ENCODE results near the gene PPP2R2B. TPM values are rescaled to one million over a fixed set of nuclear protein-coding genes. Genes with fewer than 3 reads are reported as not detected.
"Not testable (repeated sequence)": the region's sequence is repeated elsewhere in the genome, so short reads cannot be mapped to it uniquely, and the experiment has no call there.

Gene PPP2R2B
- total RNA-seq, 1 experiment from 2014 or later = 9.1 TPM

DNA sequence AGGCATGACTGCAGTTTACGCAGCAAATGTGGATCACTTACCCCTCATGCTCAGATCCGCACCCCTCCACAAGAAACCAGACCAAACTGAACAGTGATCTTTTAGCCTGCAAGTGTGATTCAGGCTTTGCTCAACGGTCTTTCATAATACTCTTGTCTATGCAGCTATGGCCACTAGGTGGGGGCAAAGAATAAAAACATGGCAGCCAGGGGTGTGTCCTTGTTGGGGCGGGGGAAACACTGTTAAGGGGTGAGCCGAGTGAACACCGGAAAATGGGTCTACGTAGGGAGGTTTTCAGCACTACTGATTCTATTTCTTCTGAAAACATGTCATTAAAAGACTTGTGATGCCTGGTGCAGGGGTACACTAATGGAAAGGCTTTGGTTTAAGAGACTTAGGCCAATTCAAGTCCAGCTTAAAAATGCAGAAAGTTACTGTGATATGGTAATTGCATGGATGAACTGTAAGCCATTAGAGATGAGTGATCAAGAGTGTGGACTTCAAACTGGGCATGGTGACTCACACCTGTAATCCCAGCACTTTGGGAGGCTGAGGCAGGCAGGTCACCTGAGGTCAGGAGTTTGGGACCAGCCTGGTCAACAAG is 312.7 kb downstream of the PPP2R2B start:
- H3K36me3 ChIP-seq = no peaks in the 10 kb centered on the region
- no peak overlapping the region for H3K4me3 ChIP-seq
- DNase-seq = peak; percentile 52

DNA sequence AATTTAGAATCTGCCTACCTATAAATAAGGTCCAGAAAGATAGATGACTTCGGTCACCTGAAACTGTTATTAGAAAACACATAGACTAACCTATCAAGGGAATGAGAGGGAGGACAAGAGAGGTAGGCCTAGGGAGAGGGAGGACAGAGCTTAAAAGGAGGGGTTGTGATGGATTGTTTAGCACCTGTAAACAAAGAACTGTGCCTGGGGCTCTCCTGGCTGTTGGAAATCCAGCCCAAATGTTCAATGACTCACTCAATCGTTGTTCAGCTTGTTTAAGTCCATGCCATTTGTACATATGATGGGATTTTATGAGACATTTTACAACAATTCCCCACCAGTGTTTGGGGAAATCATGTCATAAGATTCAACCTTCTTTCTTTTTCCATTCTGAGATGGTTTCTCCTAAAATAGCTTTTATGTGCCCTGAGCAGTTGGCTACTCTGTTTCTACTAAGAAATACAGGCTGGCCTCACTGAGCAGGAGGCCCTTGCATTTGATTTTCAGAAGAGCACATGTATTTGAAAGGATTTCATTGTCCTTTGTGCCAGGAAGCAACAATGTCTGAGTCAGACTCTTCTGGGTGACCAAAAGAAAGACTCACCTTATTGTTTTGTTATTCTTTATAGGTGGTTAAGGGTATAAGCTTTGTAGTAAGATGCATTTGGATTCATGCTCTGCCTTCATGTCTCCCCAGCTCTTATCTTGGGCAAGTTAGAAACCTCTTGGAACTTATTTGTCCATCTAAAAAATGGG is 314.4 kb downstream of the PPP2R2B start:
- no peak overlapping the region for H3K4me3 ChIP-seq
- H3K9me3 ChIP-seq = no peaks in the 10 kb centered on the region
- DNase-seq = no peak
- no peaks in the 10 kb centered on the region for H3K27me3 ChIP-seq
- no peaks in the 10 kb centered on the region for H3K36me3 ChIP-seq

More for the DNA sequence above, 312.7 kb downstream of the PPP2R2B start:
- Histone ChIP-seq H3K27me3 (no peaks in the 10 kb centered on the region), H3K9me3 (no peaks in the 10 kb centered on the region)

DNA sequence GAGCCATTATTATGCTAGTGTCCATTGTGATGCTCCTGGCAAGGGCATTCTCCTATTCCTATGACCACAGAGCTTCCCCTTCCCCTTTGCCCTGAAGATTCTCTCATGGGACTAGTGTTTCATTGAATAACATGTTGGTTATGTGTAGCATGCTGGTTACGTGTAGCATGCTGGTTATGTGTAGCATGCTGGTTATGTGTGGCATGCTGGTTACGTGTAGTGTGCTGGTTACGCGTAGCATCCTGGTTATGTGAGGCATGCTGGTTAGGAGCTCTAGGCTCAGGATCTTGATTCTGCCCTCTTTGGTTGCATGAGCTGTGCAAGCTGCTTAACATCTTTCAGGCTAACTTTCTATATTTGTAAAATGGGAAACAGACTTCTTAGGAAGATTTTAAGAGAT is 316.1 kb downstream of the PPP2R2B start:
- H3K36me3 ChIP-seq = no peaks in the 10 kb centered on the region
- H3K27me3 ChIP-seq = no peaks in the 10 kb centered on the region
- no peaks in the 10 kb centered on the region for H3K9me3 ChIP-seq
- DNase-seq = no peak
- H3K4me3 ChIP-seq = no peak overlapping the region

DNA sequence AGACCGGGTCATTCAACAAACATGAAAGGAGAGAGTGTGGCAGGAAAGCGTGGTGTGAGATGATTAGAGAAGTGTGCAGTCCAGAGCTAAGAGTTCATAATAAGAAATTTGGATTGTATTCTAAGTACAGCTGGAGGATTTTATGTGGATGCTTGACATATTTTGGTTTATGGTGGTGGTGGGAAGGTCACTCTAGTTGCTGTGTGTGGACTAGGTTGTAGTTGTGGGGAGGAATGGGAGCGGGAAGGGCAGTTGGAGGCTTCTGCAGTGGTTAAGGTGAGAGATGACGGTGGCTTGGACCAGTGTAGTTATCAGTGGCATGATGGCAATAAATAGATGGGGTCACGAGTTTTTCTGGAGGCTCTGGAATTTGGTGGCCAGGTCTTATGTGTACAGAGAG is 316.8 kb downstream of the PPP2R2B start:
- no peak overlapping the region for H3K4me3 ChIP-seq
- H3K27me3 ChIP-seq = no peaks in the 10 kb centered on the region
- no peak for DNase-seq
- H3K36me3 ChIP-seq = no peaks in the 10 kb centered on the region
- H3K9me3 ChIP-seq = no peaks in the 10 kb centered on the region

DNA sequence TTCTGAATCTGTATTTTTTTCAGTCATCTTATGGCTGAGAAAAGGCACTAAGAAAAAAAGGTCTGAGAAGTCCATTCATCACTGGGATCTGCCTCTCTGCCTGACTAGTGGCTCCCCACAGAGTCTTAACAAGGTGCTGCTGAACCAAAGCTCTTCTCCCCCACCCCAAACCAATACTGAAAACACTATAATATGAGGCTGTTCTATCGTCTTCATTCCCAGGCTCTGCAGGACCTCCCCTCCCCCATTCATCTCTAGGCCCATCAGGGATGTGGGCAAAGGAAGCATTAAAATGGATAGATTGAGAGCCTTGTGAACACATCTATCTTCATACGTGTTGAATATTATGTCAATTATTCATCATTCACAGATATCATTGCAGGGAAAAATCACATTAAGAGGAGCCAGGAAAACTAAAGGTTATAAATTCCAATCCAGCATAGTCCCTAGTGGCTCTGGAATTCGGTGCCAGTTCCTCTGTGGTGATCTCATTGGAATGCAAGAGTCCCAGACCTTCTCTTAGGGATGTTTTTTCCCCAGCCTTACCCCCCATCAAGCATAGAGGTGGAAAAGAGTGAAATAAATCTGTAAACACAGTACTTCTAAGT is 318.2 kb downstream of the PPP2R2B start:
- Histone ChIP-seq H3K9me3 (peaks cover 3% of the 10 kb centered on the region; the same call in 1 of the 2 replicates), H3K4me3 (no peak overlapping the region), H3K27me3 (no peaks in the 10 kb centered on the region), H3K36me3 (no peaks in the 10 kb centered on the region)
- peak; percentile 68 for DNase-seq

DNA sequence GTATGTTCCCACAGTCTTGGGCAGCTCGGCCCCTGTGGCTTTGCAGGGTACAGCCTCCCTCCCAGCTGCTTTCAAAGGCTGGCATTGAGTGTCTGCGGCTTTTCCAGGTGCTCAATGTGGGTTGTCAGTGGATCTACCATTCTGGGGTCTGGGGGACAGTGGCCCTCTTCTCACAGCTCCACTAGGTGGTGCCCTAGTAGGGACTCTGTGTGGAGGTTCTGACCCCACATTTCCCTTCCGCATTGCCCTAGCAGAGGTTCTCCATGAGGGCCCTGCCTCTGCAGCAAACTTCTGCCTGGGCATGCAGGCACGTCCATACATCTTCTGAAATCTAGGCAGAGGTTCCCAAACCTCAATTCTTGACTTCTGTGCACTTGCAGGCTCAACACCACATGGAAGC is 321.7 kb downstream of the PPP2R2B start:
- DNase-seq, H3K4me3 ChIP-seq, H3K9me3 ChIP-seq, H3K36me3 ChIP-seq: not testable (repeated sequence)
- H3K27me3 ChIP-seq = peaks cover 14% of the 10 kb centered on the region

DNA sequence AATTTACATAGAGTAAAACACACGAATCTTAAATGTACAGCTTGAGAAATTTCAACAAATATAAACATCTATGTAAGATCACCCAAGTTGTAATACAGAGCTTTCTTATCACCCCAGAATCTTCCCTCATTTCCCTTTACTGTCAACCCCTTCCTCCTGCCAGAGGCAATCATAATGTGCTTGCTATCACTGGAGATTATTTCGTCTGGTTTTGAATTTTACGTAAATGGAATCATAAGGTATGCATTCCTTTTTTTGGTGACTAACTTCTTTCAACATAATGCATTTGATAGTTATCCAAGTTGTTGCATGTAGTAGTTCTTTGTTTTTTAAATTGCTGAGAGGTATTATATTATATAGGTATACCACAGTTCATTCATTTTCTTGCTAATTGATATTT is 325.1 kb downstream of the PPP2R2B start:
- Histone ChIP-seq H3K27me3 (peaks cover 14% of the 10 kb centered on the region), H3K4me3 (no peak overlapping the region), H3K36me3 (no peaks in the 10 kb centered on the region), H3K9me3 (peaks cover 3% of the 10 kb centered on the region; the same call in 1 of the 2 replicates)
- DNase-seq = no peak

DNA sequence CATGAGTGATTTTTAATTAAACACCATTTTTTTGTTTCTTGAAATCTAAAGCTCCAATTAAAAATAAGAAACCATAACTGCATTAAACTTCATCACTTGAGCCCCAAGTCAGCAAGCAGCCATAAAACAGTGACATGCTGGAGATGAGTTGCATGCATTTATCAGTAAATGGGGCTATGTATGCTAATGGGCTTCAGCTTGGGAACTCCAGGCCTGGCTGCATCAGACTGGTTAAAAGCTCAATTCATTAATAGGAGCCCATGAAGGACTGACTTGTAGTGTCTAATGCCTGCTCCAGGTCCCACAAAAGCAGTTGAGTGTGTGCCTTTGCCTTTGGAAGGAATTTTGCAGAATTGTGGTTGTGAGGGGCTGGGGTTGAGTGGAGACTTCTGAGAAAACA is 328.9 kb downstream of the PPP2R2B start:
- Histone ChIP-seq H3K4me3 (no peak overlapping the region), H3K27me3 (peaks cover 13% of the 10 kb centered on the region), H3K9me3 (no peaks in the 10 kb centered on the region), H3K36me3 (no peaks in the 10 kb centered on the region)
- no peak for DNase-seq

DNA sequence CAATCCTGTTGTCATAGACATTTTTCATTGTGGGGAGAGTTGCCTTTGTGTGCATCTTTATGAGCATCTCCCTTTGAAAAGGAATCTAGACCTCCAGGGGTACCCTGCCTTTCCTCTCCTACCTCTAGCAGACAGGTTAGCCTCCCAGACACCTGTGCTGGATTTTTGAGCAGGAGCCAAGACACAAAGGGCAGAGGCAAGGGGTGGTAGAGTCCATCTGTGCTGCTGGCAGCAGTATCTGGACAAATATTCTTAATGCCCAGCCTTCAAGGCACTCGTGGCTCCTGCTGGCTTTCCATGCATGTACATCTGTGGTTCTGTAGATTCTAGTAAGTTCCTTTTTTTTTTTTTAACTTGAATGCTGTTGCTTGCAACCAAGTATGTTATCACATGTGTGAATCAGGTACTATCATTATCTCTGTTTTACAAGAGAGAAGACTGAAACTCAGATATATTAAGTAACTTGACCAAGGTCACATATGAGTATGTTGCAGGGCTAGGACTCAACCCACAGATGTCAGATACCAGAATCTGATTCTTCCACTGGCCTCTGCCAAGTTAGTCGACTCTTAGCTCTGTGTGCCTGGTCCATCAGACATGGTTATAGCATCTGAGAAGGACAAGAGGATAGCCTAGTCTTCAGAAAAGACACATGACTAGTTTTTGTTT is 329.6 kb downstream of the PPP2R2B start:
- Histone ChIP-seq H3K9me3 (no peaks in the 10 kb centered on the region), H3K27me3 (peaks cover 6% of the 10 kb centered on the region), H3K36me3 (no peaks in the 10 kb centered on the region), H3K4me3 (no peak overlapping the region)
- no peak for DNase-seq

DNA sequence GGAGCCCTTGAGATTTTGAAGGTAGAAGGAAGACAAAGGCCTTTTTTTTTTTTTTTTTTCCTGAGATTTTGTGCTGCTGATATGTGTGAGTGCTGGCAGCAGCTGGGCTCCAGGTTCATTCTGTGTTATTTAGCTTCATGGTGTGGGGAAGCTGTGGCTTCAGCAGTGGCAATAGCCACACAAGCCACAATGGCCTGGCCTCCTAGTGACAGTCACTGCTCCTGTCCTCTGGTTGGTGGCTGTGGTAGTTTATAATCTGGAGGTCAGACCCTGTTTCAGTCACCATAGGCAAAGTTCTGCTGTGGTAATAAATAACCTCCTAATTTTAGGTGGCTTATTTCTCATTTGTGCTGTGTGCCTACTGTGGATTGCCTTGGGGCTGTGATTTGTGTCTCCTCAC is 334.3 kb downstream of the PPP2R2B start:
- no peak for DNase-seq
- no peak overlapping the region for H3K4me3 ChIP-seq
- no peaks in the 10 kb centered on the region for H3K9me3 ChIP-seq
- H3K27me3 ChIP-seq = no peaks in the 10 kb centered on the region; the same call in 1 of the 2 replicates
- no peaks in the 10 kb centered on the region for H3K36me3 ChIP-seq

DNA sequence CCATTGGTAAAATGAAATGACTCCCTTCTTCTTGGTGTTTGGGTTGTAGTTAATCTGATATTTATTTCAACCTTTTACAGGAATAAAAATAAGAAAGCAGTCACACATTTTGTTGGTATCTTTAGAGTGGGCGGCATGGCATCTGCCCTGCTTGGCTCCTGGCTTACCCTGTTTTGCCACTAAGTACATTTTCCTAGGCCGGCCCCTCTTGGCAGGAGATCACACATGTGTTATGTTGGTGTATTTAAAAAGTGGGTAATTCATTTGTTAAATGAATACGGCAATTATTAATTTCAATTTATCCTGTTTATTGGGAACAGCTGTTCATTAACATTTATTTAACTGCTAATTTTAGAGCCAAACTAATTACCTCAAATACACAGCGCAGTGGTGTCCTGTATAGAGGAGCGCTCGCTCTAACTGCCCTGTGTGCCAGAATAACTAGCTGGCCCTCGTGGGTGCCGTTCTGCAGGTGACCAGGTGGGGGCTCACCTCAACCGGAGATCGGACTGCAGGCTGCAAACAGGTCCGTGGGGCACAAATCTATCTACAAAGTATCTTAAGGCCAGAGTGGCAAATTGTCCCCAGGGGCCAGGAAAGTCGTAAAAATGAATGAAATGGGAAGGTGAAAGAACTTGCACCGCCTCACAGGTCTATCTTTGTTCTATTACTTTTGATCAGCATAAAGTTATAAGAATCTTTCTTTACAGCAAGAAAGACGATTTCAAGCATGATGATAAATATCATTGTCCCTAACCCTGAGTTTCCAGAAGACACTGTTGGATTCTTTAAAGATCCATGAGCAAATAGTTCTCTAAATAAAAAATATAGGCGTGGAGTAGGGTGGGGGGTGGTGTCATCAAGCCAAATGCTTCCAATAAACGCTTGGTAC is 336.4 kb downstream of the PPP2R2B start:
- Histone ChIP-seq H3K36me3 (no peaks in the 10 kb centered on the region), H3K9me3 (no peaks in the 10 kb centered on the region), H3K4me3 (no peak overlapping the region), H3K27me3 (no peaks in the 10 kb centered on the region; the same call in 1 of the 2 replicates)
- DNase-seq = peak; percentile 68

DNA sequence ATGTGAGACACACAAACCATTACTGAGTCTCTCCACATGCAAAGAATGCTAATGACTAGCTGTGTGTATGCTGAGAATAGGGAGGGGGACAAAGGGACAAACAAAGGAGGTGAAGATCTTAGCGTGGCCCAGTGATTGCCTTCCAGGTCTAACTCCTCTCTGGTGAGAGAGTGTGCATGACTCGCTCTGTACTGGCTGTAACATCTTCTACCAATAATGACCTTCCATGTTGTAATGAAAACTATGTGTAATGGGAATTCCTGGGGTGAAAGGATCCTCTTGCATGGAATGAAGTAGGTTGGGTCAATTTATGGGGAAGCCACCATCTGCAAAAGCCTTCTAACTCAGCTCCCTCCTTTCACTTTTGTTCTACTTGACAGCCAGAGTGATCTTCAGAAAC is 338.1 kb downstream of the PPP2R2B start:
- no peak for DNase-seq
- Histone ChIP-seq H3K27me3 (no peaks in the 10 kb centered on the region; the same call in 1 of the 2 replicates), H3K36me3 (no peaks in the 10 kb centered on the region), H3K9me3 (no peaks in the 10 kb centered on the region), H3K4me3 (no peak overlapping the region)

DNA sequence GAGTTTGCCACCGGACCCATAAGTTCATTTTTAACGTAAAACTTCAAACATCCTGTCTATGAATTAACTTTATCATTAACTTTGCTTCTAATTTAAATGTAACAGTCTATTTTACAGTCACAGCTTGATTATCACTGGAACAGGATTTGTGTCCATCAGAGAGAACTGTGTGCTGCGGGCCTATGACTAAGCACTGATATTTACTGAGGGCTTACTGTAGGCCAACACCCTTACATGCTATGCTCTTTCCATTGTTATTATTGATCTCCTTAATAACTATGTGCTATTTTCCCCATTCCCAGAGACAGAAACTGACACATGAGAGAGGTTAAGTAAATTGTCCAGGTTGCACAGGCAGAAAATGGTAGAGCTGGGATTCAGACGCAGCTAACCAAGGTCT is 338.6 kb downstream of the PPP2R2B start:
- Histone ChIP-seq H3K9me3 (no peaks in the 10 kb centered on the region), H3K36me3 (no peaks in the 10 kb centered on the region), H3K27me3 (no peaks in the 10 kb centered on the region; the same call in 1 of the 2 replicates), H3K4me3 (no peak overlapping the region)
- DNase-seq = no peak

DNA sequence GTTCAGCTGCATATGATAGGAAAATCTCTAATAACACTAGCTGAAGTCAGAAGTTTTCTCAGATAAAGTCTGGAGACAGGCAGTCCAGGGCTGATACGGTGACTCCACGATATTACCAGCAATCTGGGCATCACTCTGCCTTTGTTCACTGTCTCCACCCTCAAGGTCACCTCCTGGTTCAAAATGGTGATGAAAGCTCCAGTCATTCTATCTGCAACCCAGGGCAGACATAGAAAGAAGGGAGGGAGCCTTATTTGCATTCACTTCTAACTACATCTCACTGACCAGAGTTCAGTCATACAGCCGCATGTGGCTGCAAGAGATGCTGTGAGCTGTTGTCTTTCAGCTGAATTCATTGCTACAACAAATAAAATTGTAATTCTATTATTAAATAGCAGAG is 340.1 kb downstream of the PPP2R2B start:
- no peak overlapping the region for H3K4me3 ChIP-seq
- H3K36me3 ChIP-seq = no peaks in the 10 kb centered on the region
- no peaks in the 10 kb centered on the region; the same call in 1 of the 2 replicates for H3K27me3 ChIP-seq
- no peaks in the 10 kb centered on the region for H3K9me3 ChIP-seq
- DNase-seq = no peak

DNA sequence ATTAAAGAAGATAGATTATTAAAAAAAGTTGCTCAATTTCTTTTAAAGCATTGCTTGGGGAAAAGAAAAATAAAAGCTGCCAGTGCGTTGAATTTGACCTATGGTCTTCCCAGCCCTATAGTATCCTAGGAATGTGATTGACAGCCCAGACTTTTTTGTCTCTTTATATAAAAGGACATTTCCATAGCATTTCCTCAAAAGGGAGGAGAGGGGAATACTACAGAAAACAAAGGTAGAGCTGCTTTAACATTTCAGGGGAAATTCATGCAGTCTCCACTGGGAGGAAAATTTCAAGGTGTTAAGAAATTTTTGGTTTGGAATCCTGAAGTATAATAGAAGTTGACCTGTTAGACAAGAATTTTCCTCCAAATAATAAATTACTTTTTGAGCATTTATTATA is 344.7 kb downstream of the PPP2R2B start:
- H3K27me3 ChIP-seq = no peaks in the 10 kb centered on the region
- H3K4me3 ChIP-seq = no peak overlapping the region
- H3K36me3 ChIP-seq = no peaks in the 10 kb centered on the region
- H3K9me3 ChIP-seq = no peaks in the 10 kb centered on the region
- DNase-seq = no peak

DNA sequence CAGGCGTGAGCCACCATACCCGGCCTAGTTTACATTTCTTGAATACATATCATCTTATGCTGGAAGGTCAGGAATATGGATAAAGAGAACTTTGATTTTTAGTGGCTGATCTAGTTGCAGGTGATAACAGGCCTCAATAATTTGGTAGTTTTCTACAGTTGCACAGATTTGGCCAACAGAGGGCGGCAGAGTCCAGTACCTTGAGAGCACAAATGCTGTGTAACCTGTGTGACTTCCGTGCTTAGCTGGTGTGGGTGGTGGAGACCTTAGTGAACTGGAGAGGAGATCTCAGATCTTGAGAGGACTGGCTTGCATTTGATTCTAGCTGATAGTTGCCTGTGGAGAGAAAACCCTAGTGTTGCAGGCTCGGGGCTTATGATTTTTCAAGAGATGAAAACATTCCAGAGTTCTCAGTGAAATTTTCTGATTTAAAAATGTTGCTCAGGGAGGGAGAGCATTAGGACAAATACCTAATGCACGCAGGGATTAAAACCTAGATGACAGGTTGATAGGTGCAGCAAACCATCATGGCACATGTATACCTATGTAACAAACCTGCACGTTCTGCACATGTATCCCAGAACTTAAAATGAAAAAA is 345.2 kb downstream of the PPP2R2B start:
- H3K36me3 ChIP-seq = no peaks in the 10 kb centered on the region
- peak; percentile 59 for DNase-seq
- H3K9me3 ChIP-seq = no peaks in the 10 kb centered on the region
- no peak overlapping the region for H3K4me3 ChIP-seq
- 0 out of 2 replicates have a peak, but pooled peaks cover under 1% of the 10 kb centered on the region for H3K27me3 ChIP-seq

Measured in MG63 (cell line).